Suprapubic skin (tissue), 4 donors: ENCODE data around the gene CCDC50. TPM values are rescaled to one million over a fixed set of nuclear protein-coding genes. Genes with fewer than 3 reads are reported as not detected.

Experiments
- DNase-seq, 2 donors: peaks; one replicate each; pipeline ENCODE4 v3.0.0-alpha.2; 2019; ENCODE audit warnings: low spot score in 2 of 2
- H3K27ac ChIP-seq: fragments of 200-600 bp; sonication (generic); one replicate; pipeline ENCODE4 v1.5.1; 2019
- H3K27me3 ChIP-seq: fragments of 200-600 bp; sonication (generic); one replicate; pipeline ENCODE4 v1.5.1; 2019
- H3K36me3 ChIP-seq: fragments of 200-600 bp; sonication (generic); one replicate; pipeline ENCODE4 v1.5.1; 2019
- H3K4me1 ChIP-seq: fragments of 200-600 bp; sonication (generic); one replicate; pipeline ENCODE4 v1.5.1; 2019
- H3K4me3 ChIP-seq: fragments of 200-600 bp; sonication (generic); one replicate; pipeline ENCODE4 v1.5.1; 2019; ENCODE audit warnings: mild to moderate bottlenecking
- H3K9me3 ChIP-seq: fragments of 200-600 bp; sonication (generic); one replicate; pipeline ENCODE4 v1.5.1; 2019
- EP300 ChIP-seq: sonication (generic); formaldehyde crosslinking; IDR thresholded peaks from one replicate; pipeline ENCODE4 v1.6.1; 2017; ENCODE audit warnings: antibody characterized with exemption
- POLR2A ChIP-seq, 2 donors: fragments of 450-650 bp; IDR thresholded peaks; one replicate each; pipeline ENCODE4 v1.6.1; 2017; ENCODE audit warnings: antibody characterized with exemption in 2 of 2, mild to moderate bottlenecking in 2 of 2, moderate library complexity in 2 of 2
- POLR2AphosphoS5 ChIP-seq, 3 donors: sonication (generic); formaldehyde crosslinking; IDR thresholded peaks; one replicate each; pipeline ENCODE4 v1.6.1; 2017; ENCODE audit warnings: antibody characterized with exemption in 3 of 3
- WGBS: methylation state at CpG from one replicate; pipeline ENCODE4 v1.1.5; 2018; 5-methylcytosine and 5-hydroxymethylcytosine counted together
- total RNA-seq, 4 donors: library from RNA; depleted of rRNA; stranded (reverse); fragments of >200 nt; gene quantifications; one replicate each; pipeline ENCODE4 v1.1.0, GENCODE V29; 2016
- TF ChIP-seq, protein P1 (sequence below), 2 donors: fragments of 200-600 bp in 1 of 2; fragments of 450-650 bp in 1 of 2; sonication (generic) in 1 of 2; IDR thresholded peaks; one replicate each; pipeline ENCODE4 v1.5.1; 2016 to 2019; ENCODE audit warnings: antibody characterized with exemption in 2 of 2, mild to moderate bottlenecking in 1 of 2, moderate library complexity in 1 of 2

The CCDC50 gene
- total RNA-seq, 4 donors from 2014 or later, result 34.9 to 67.7 (median 42.4) TPM

- Histone ChIP-seq H3K4me1 (no peaks in the 10 kb centered on the region), H3K36me3 (no peaks in the 10 kb centered on the region), H3K9me3 (no peaks in the 10 kb centered on the region), H3K4me3 (no peak overlapping the region), H3K27ac (no peak overlapping the region), H3K27me3 (no peaks in the 10 kb centered on the region)
- DNase-seq, result no peak
- 82% methylated on average over 9 of the region's 9 CpGs for WGBS
- TF ChIP-seq POLR2A (IDR thresholded peaks at IDR 0.05) (no peak), POLR2AphosphoS5 (IDR thresholded peaks at IDR 0.05) (no peak), EP300 (no peak)
- TF ChIP-seq, protein P1, sequence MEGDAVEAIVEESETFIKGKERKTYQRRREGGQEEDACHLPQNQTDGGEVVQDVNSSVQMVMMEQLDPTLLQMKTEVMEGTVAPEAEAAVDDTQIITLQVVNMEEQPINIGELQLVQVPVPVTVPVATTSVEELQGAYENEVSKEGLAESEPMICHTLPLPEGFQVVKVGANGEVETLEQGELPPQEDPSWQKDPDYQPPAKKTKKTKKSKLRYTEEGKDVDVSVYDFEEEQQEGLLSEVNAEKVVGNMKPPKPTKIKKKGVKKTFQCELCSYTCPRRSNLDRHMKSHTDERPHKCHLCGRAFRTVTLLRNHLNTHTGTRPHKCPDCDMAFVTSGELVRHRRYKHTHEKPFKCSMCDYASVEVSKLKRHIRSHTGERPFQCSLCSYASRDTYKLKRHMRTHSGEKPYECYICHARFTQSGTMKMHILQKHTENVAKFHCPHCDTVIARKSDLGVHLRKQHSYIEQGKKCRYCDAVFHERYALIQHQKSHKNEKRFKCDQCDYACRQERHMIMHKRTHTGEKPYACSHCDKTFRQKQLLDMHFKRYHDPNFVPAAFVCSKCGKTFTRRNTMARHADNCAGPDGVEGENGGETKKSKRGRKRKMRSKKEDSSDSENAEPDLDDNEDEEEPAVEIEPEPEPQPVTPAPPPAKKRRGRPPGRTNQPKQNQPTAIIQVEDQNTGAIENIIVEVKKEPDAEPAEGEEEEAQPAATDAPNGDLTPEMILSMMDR (IDR thresholded peaks at IDR 0.05), result no peak
Measured at GRCh38 chr3:191415566-191415965, 86.4 kb downstream of the CCDC50 start.

GRCh38 chr3:191417457-191417729 is 88.2 kb downstream of the CCDC50 start:
- H3K36me3 ChIP-seq, result no peaks in the 10 kb centered on the region
- no peak overlapping the region for H3K27ac ChIP-seq
- H3K4me3 ChIP-seq, result no peak overlapping the region
- H3K4me1 ChIP-seq, result no peaks in the 10 kb centered on the region
- H3K9me3 ChIP-seq, result no peaks in the 10 kb centered on the region
- DNase-seq, result no peak
- H3K27me3 ChIP-seq, result no peaks in the 10 kb centered on the region
- 78% methylated on average over 6 of the region's 6 CpGs for WGBS
- TF ChIP-seq POLR2A (IDR thresholded peaks at IDR 0.05) (no peak), EP300 (no peak), POLR2AphosphoS5 (IDR thresholded peaks at IDR 0.05) (no peak)
- TF ChIP-seq, protein P1 (IDR thresholded peaks at IDR 0.05), result no peak

GRCh38 chr3:191420771-191421170 is 91.6 kb downstream of the CCDC50 start:
- Histone ChIP-seq H3K4me1 (no peaks in the 10 kb centered on the region), H3K36me3 (no peaks in the 10 kb centered on the region), H3K9me3 (no peaks in the 10 kb centered on the region), H3K4me3 (no peak overlapping the region), H3K27me3 (no peaks in the 10 kb centered on the region), H3K27ac (no peak overlapping the region)
- 74% methylated on average over 2 of the region's 2 CpGs for whole genome bisulfite sequencing
- no peak for TF ChIP-seq POLR2A (IDR thresholded peaks at IDR 0.05)
- TF ChIP-seq, protein P1 (IDR thresholded peaks at IDR 0.05), result no peak
- TF ChIP-seq POLR2AphosphoS5 (IDR thresholded peaks at IDR 0.05), result no peak
- no peak for TF ChIP-seq EP300
- no peak for DNase-seq

- Histone ChIP-seq H3K36me3 (no peaks in the 10 kb centered on the region), H3K9me3 (no peaks in the 10 kb centered on the region), H3K27ac (no peak overlapping the region), H3K4me3 (no peak overlapping the region), H3K27me3 (no peaks in the 10 kb centered on the region), H3K4me1 (no peaks in the 10 kb centered on the region)
- no peak for DNase-seq
- TF ChIP-seq POLR2AphosphoS5 (IDR thresholded peaks at IDR 0.05) (no peak), POLR2A (IDR thresholded peaks at IDR 0.05) (no peak), EP300 (no peak)
- TF ChIP-seq, protein P1 (IDR thresholded peaks at IDR 0.05), result no peak
- WGBS, result 54% methylated on average over 3 of the region's 3 CpGs
Measured at GRCh38 chr3:191424881-191425280, 95.7 kb downstream of the CCDC50 start.

DNA sequence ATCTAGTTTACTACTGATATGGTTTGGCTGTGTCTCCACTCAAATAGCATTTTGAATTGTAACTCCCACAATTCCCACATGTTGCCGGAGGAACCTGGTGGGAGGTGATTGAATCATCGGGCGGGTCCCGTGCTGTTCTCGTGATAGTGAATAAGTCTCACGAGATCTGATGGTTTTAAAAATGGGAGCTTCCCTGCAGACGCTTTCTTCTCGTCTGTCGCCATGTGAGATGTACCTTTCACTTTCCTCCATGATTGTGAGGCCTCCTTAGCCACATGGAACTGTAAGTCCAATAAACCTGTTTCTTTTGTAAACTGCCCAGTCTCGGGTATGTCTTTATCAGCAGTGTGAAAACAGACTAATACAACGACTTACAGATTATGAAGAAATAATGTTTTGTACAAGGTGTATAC is 96.1 kb downstream of the CCDC50 start:
- Histone ChIP-seq H3K4me3 (no peak overlapping the region), H3K36me3 (no peaks in the 10 kb centered on the region), H3K9me3 (no peaks in the 10 kb centered on the region), H3K27me3 (no peaks in the 10 kb centered on the region), H3K4me1 (no peaks in the 10 kb centered on the region), H3K27ac (no peak overlapping the region)
- DNase-seq, result no peak
- TF ChIP-seq POLR2A (IDR thresholded peaks at IDR 0.05) (no peak), EP300 (no peak), POLR2AphosphoS5 (IDR thresholded peaks at IDR 0.05) (no peak)
- TF ChIP-seq, protein P1 (IDR thresholded peaks at IDR 0.05), result no peak
- WGBS, result 87% methylated on average over 11 of the region's 11 CpGs
